Measurements from ENCODE around the gene TUBB. TPM values are rescaled to one million over a fixed set of nuclear protein-coding genes. Genes with fewer than 3 reads are reported as not detected.

Gene TUBB
- total RNA-seq = 662 and 771 TPM in 2 replicates

GRCh38 chr6:30719791-30720737 is at the start of gene TUBB:
TUBB (plus strand) TSS chr6:30720352; CDS start chr6:30720507, 155 bp downstream.

DNA sequence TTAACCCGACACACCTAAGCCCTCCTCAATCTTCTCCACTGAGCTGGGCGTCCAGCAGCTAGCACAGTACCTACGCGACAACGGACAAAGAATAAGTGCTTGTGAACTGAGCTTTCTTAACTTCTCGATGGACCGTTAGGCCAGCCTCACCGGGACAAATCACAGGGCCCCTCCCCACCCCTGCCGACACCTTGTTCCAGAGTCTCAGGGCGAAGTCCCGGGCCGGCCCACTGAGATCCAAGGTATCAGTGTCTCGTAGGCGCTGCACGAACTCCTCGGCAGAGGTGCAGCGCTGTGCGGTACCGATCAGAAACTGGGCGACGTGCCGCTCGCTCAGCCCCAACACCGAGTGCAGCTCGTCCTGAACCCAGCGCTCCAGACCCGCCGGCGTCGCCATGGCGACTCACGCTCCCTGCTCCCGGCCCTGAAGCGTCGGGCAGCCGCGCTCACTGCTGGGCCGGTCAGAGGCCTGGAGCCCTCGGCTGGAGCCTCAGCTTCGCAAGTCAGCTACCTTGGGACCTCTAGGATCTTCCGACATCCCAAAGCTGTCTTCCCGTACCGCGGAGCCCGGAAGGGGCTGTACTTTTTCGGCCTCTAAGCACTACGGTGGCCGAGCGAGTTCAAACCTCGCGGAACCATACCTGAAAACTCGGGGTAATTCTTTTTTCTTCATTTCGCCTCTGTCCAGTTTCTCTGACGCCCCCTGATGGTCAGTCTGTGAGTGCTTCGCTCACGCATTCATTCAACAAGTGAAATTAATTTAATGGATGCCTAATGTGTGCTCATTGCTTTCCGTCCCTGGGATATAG is 47.5 kb upstream of the TUBB start, which contains the start of gene DHX16:
Gene DHX16 (minus strand): TSS at position 562 of the 809 bp plus-strand sequence. CDS start 165 bp downstream, at position 397.

DNA sequence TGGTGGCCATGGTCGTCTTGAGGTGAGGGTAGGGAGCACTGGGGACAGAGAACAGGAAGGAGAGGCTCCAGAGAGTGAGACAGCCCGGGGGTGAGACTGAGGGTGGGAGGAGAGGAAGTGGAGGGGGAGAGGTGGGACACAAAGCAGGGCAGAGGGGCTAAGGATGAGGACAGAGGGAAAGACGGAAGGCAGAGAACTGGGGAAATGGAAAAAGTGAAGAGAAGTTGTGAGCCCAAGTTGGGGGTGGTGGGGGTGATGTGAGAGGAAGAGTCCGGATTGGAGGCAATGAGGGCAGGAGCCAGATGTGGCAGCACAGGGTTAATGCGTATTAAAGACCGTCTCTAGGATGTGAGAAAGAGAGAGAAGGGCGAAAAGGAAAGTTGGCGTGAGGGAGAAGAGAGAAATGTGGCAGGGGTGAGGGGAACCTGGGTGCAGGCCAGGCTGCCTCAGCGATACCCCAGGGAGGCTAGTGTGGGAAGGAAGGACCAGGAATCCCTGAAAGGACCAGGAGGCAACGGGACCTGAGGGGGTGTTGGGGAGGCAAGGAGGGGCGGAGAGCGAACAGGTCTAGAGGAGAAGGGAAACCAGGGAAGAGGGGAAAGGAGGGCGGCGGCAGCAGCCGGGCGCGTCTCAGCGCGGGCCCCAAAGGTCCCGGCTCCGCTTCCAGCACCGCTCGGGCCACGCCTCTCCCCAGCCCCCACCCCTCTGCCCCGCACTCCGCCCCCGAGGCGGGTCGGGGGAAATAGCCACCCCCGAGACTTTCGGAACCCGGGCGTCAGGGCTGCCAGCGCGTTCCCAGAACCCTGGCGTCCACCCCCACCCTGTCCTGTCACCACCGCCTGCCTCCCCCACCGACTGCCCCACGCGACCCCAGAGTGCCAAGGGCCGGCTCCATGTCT is 33.9 kb upstream of the TUBB start, which contains the start of gene PPP1R18:
Gene PPP1R18 (minus strand): TSS at position 637 of the 899 bp plus-strand sequence. CDS start 627 bp downstream, at position 10.

GRCh38 chr6:30690403-30691207 is 29.5 kb upstream of the TUBB start, which contains the start of gene NRM:
NRM (minus strand) TSS chr6:30690984; CDS start chr6:30690974, 10 bp downstream.

GRCh38 chr6:30717129-30717844 is 2.9 kb upstream of the TUBB start, which contains the start of gene MDC1:
MDC1 (minus strand) TSS chr6:30717281; CDS start chr6:30715175, 2,106 bp downstream.

DNA sequence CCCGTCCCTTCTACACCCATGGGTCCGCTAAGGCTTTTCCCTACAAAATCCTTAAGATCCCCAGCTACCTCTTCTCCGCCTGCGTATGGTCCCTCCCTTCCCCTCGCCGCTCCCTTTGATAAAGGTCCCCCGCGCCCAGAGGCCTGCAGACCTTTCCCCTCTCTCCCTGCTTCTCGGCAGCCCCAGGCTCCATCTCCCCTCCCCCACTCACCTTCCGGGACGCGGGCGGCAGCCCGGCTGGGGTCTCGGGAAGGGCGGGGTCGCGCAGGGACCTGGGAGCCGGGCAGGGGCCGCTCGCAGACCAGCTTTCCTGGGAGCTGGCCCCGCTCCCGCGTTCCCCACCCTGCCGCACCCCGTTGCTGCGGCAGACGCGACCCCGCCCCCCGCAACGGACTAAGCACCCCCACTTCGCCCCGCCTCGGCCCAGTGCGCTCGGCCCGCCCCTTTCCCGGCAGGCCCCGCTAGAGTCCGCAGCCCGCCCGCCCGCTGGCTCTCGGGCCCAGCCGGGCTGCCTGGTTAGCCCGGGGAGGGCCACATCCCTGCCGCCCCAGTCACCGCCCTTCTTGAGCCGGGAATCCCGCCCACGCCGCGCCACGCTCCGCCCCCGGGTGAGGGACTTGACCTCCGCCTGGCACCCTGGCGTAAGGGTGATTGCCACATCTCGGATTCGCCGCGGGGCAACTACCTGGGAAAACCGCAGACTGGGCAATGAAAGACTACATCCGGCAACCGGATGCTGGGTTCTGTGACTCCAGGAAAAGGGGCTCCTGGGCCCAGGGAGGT is 22.4 kb downstream of the TUBB start, which contains the start of gene FLOT1:
Gene FLOT1 (minus strand): TSS at position 372 of the 783 bp plus-strand sequence. CDS start 498 bp downstream, outside the sequence.

GRCh38 chr6:30744054-30744805 is 24.1 kb downstream of the TUBB start, which contains the start of gene IER3:
IER3 (minus strand) TSS chr6:30744547; CDS start chr6:30744518, 29 bp downstream.

Small RNA genes within 50 kb of the gene (small RNA-seq; reads per million reads assigned to genes)
- gene RF00019 (not detected), gene RN7SL353P (not detected)

Other genes starting within 250 kb of the TUBB start
- gene HLA-E, start 230.8 kb upstream of the TUBB start, total RNA-seq = 272 and 292 TPM in 2 replicates
- gene GNL1, start 163.9 kb upstream of the TUBB start, total RNA-seq = 48.4 and 59.3 TPM in 2 replicates
- gene PRR3, start 163.1 kb upstream of the TUBB start, total RNA-seq = 7.2 and 8.8 TPM in 2 replicates
- 42.2 and 46.0 TPM in 2 replicates for gene ABCF1, start 148.9 kb upstream of the TUBB start, total RNA-seq
- 26.8 and 34.5 TPM in 2 replicates for gene PPP1R10, start 103.1 kb upstream of the TUBB start, total RNA-seq
- gene MRPS18B, start 102.5 kb upstream of the TUBB start, total RNA-seq = 70.2 and 80.8 TPM in 2 replicates
- gene ATAT1, start 93.5 kb upstream of the TUBB start, total RNA-seq = 3.2 and 5.1 TPM in 2 replicates
- 3.3 and 4.2 TPM in 2 replicates for gene C6orf136, start 73.2 kb upstream of the TUBB start, total RNA-seq
- gene DHX16, start 47.3 kb upstream of the TUBB start, total RNA-seq = 26.4 and 29.7 TPM in 2 replicates
- 95.6 and 113 TPM in 2 replicates for gene PPP1R18, start 33.7 kb upstream of the TUBB start, total RNA-seq
- 2.9 and 5.1 TPM in 2 replicates for gene NRM, start 29.4 kb upstream of the TUBB start, total RNA-seq
- gene MDC1, start 3.1 kb upstream of the TUBB start, total RNA-seq = 6.5 and 8.5 TPM in 2 replicates
- 125 and 132 TPM in 2 replicates for gene FLOT1, start 22.3 kb downstream of the TUBB start, total RNA-seq
- 50.6 and 67.5 TPM in 2 replicates for gene IER3, start 24.2 kb downstream of the TUBB start, total RNA-seq
- gene DDR1, start 164.2 kb downstream of the TUBB start, total RNA-seq = 13.8 and 15.5 TPM in 2 replicates
- gene GTF2H4, start 187.9 kb downstream of the TUBB start, total RNA-seq = 10.1 and 11.8 TPM in 2 replicates
- gene VARS2, start 193.9 kb downstream of the TUBB start, total RNA-seq = 21.7 and 24.8 TPM in 2 replicates
- gene SFTA2, start 211.8 kb downstream of the TUBB start, total RNA-seq = not detected in 2 replicates
- not detected in 2 replicates for gene MUCL3, start 220.6 kb downstream of the TUBB start, total RNA-seq

All from hair follicle dermal papilla cell (primary cell).